GM12878 (cell line): Measurements from ENCODE around the gene STK32B. TPM values are rescaled to one million over a fixed set of nuclear protein-coding genes. Genes with fewer than 3 reads are reported as not detected.

Source experiments
- ATAC-seq: fragments of 200-7000 bp; cut with Tn5 transposase; 3 replicates; pipeline ENCODE4 v1.9.1; 2020; ENCODE audit warnings: mild to moderate bottlenecking, moderate library complexity
- BruUV-seq: library from RNA; stranded (reverse); fragments of 400-500 nt; replicated peaks from 2 replicates; lab custom pipeline; 2021; lab: Mats Ljungman, UMichigan
- CTCF ChIA-PET: fragments of 300-600 bp; sonication (Branson Sonifier 250); formaldehyde crosslinking; extraction: SDS; loops from one replicate; lab custom pipeline; 2021; ENCODE audit warnings: inconsistent platforms; lab: Yijun Ruan, JAX
- POLR2A ChIA-PET: fragments of 350-600 bp; formaldehyde crosslinking; extraction: SDS; loops from one replicate; lab custom pipeline; 2021; ENCODE audit warnings: inconsistent platforms; lab: Charles Lee
- RAD21 ChIA-PET: fragments of 300-600 bp; sonication (Branson Sonifier 250); formaldehyde crosslinking; loops from one replicate; lab custom pipeline; 2023; ENCODE audit warnings: antibody characterized with exemption; ENCODE audit not compliant: unreplicated experiment; lab: Charles Lee
- SMC1A ChIA-PET: fragments of 300-600 bp; sonication (Branson Sonifier 250); formaldehyde crosslinking; loops from one replicate; lab custom pipeline; 2023; ENCODE audit not compliant: unreplicated experiment, uncharacterized antibody; lab: Charles Lee
- DNase-seq: peaks from one replicate; pipeline ENCODE4 v3.0.0-alpha.2; 2011; ENCODE audit warnings: low read depth, low spot score
- FAIRE-seq: peaks from 3 replicates; lab custom pipeline; 2011; peaks lifted over from hg19 to GRCh38; lab: Jason Lieb, UNC
- H2AFZ ChIP-seq: 2 replicates; pipeline ENCODE4 v1.6.0; 2011; ENCODE audit warnings: low read depth, low read length, control low read depth; ENCODE audit not compliant: control insufficient read depth
- H3K27ac ChIP-seq: 2 replicates; pipeline ENCODE4 v1.5.1; 2011; ENCODE audit warnings: control low read depth; ENCODE audit not compliant: control insufficient read depth, insufficient read depth
- H3K27me3 ChIP-seq, 2 experiments: replicated peaks in 1 of 2; 2 replicates each; pipeline versions ENCODE4 v1.6.0 to v1.6.1; 2011; ENCODE audit warnings: low read length in 1 of 2; ENCODE audit not compliant: control insufficient read depth in 2 of 2, insufficient read depth in 2 of 2
- H3K36me3 ChIP-seq, 2 experiments: 2 replicates each; pipeline ENCODE4 v1.5.1; 2011; ENCODE audit warnings: low read length in 1 of 2; ENCODE audit not compliant: control insufficient read depth in 2 of 2, insufficient read depth in 2 of 2
- H3K4me1 ChIP-seq: 2 replicates; pipeline ENCODE4 v1.6.1; 2011; ENCODE audit warnings: mild to moderate bottlenecking, low read length, moderate library complexity, mixed read lengths; ENCODE audit not compliant: control insufficient read depth, insufficient read depth
- H3K4me2 ChIP-seq: 2 replicates; pipeline ENCODE4 v1.6.0; 2011; ENCODE audit warnings: control low read depth; ENCODE audit not compliant: control insufficient read depth, insufficient read depth
- H3K4me3 ChIP-seq: fragments of 200-600 bp; sonication (generic); 2 replicates; pipeline ENCODE4 v1.5.1; 2016
- H3K79me2 ChIP-seq: 2 replicates; pipeline ENCODE4 v1.6.0; 2011; ENCODE audit warnings: low read length; ENCODE audit not compliant: control insufficient read depth, insufficient read depth
- H3K9ac ChIP-seq: 2 replicates; pipeline ENCODE4 v1.8.0; 2011; ENCODE audit warnings: low read length, control low read depth, mixed read lengths; ENCODE audit not compliant: control insufficient read depth, insufficient read depth
- H3K9me3 ChIP-seq: replicated peaks from 3 replicates; pipeline ENCODE4 v1.5.1; 2011; ENCODE audit warnings: mild to moderate bottlenecking, low read length; ENCODE audit not compliant: control insufficient read depth, insufficient read depth
- H4K20me1 ChIP-seq: 2 replicates; pipeline ENCODE4 v1.6.0; 2011; ENCODE audit not compliant: control insufficient read depth, insufficient read depth
- IRF4 ChIP-seq: IDR thresholded peaks from 2 replicates; pipeline ENCODE4 v1.6.1; 2011; ENCODE audit warnings: low read depth, low read length
- JUNB ChIP-seq: IDR thresholded peaks from 2 replicates; pipeline ENCODE4 v1.6.1; 2016; ENCODE audit warnings: antibody characterized with exemption, mild to moderate bottlenecking
- WGBS: methylation state at CpG from one replicate; pipeline ENCODE4 v1.1.6; 2016; ENCODE audit warnings: low lambda C conversion rate; ENCODE audit not compliant: insufficient replicate concordance, insufficient coverage; ENCODE audit errors: missing lambda C conversion rate; 5-methylcytosine and 5-hydroxymethylcytosine counted together
- in situ Hi-C: fragments of 300-500 bp; cut with MboI; formaldehyde crosslinking; loops from 9 replicates; pipeline ENCODE4 v1.14.3; 2018; ENCODE audit warnings: mixed read lengths
- intact Hi-C: fragments of 100-400 bp; cut with micrococcal nuclease; formaldehyde crosslinking; loops from one replicate; pipeline ENCODE4 v1.14.2; 2022; ENCODE audit not compliant: unreplicated experiment
- polyA plus RNA-seq, 11 experiments: library from polyadenylated mRNA; depleted of rRNA in 4 of 11; unstranded in 6 of 11; stranded (reverse) in 5 of 11; fragments of >200 nt; fragmentation: Nextera tagmentation in 4 of 11; fragmentation: Illumina TruSeq in 1 of 11; extraction: Ambion mirVana in 4 of 11; extraction: Trizol in 1 of 11; gene quantifications; 1 replicate in 1 of 11; 2 replicates in 10 of 11; pipeline versions ENCODE4 v1.2.1 to v1.2.3, GENCODE V29; 2011 to 2016; ENCODE audit warnings: inconsistent platforms in 2 of 11, missing spikeins in 2 of 11, low read depth in 1 of 11
- total RNA-seq, 4 experiments: library from RNA; depleted of rRNA in 3 of 4; stranded (reverse); fragments of >200 nt in 3 of 4; fragmentation: Illumina TruSeq in 1 of 4; extraction: Trizol in 1 of 4; gene quantifications; 2 replicates each; pipeline versions ENCODE4 v1.2.1 to v1.2.3, GENCODE V29; 2013 to 2021
- TF ChIP-seq, protein P1 (sequence below): fragments of 450-650 bp; IDR thresholded peaks from 2 replicates; pipeline ENCODE4 v1.6.1; 2014; ENCODE audit warnings: mild to moderate bottlenecking
- TF ChIP-seq, protein P2 (sequence below): IDR thresholded peaks from 2 replicates; pipeline ENCODE4 v1.6.1; 2011; ENCODE audit warnings: borderline replicate concordance, low read depth, mild to moderate bottlenecking, moderate library complexity, low read length; ENCODE audit not compliant: insufficient read depth, poor library complexity, severe bottlenecking

Gene STK32B
- total and polyA plus RNA-seq, 10 of the 15 experiments (the other 5 are each of a cell fraction or from before 2014, with no cell fraction given) = 0.04 to 0.12 (median 0.08) TPM; not detected in 7

DNA sequence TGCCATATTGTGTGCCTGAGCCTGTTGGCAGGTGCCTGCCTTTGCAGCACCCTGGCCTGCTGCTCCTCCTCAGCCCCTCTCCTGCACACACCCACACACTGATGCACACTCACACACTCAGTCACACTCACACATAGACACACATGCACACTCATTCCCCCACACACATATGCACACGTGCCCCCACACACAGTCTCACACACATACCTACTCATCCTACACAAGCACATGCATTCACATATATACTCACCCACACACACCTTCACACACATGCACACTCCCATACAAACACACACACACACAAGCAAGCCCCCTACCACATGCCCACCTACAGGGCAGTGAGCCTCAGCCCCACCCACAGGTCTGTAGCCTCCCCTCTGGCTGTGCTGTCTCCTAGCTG is 412.1 kb downstream of the STK32B start:
- Histone ChIP-seq H4K20me1 (no peaks in the 10 kb centered on the region), H3K79me2 (no peaks in the 10 kb centered on the region), H3K4me2 (no peak overlapping the region), H3K4me3 (no peak overlapping the region), H3K36me3 (no peaks in the 10 kb centered on the region), H3K27ac (no peak overlapping the region), H3K9ac (no peak overlapping the region), H3K9me3 (no peaks in the 10 kb centered on the region), H3K4me1 (no peaks in the 10 kb centered on the region), H2AFZ (no peak overlapping the region)
- SMC1A ChIA-PET = no interaction called here
- BruUV-seq = no TSS peak
- DNase-seq = no peak
- no peak for ATAC-seq
- POLR2A ChIA-PET = no interaction called here
- in situ Hi-C loops (no loop called here), intact Hi-C loops (loop anchor here (5.0 kb wide), 1 partner anchor 254 kb away; no protein-coding TSS in a partner anchor)
- RAD21 ChIA-PET = no interaction called here
- 13% methylated on average over 1 of the region's 1 CpG for WGBS
- CTCF ChIA-PET = interaction anchor here (0.6 kb wide), 1 partner anchor 384 kb away, joined by 3 read pairs; no protein-coding TSS in a partner anchor
- TF ChIP-seq, protein P1, sequence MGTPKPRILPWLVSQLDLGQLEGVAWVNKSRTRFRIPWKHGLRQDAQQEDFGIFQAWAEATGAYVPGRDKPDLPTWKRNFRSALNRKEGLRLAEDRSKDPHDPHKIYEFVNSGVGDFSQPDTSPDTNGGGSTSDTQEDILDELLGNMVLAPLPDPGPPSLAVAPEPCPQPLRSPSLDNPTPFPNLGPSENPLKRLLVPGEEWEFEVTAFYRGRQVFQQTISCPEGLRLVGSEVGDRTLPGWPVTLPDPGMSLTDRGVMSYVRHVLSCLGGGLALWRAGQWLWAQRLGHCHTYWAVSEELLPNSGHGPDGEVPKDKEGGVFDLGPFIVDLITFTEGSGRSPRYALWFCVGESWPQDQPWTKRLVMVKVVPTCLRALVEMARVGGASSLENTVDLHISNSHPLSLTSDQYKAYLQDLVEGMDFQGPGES = no peak
- TF ChIP-seq, protein P2, sequence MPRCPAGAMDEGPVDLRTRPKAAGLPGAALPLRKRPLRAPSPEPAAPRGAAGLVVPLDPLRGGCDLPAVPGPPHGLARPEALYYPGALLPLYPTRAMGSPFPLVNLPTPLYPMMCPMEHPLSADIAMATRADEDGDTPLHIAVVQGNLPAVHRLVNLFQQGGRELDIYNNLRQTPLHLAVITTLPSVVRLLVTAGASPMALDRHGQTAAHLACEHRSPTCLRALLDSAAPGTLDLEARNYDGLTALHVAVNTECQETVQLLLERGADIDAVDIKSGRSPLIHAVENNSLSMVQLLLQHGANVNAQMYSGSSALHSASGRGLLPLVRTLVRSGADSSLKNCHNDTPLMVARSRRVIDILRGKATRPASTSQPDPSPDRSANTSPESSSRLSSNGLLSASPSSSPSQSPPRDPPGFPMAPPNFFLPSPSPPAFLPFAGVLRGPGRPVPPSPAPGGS = peak; percentile 71
- TF ChIP-seq JUNB (no peak), IRF4 (no peak)
- TF ChIP-seq, all 136 proteins: peak for 1
- FAIRE-seq = no peak
- no peaks in the 10 kb centered on the region for H3K27me3 ChIP-seq
